PFSK-1 (cell line): ENCODE data around the gene MYH15.

Source experiments
- POLR2AphosphoS5 ChIP-seq: IDR thresholded peaks from 2 replicates; pipeline ENCODE4 v1.6.1; 2012; ENCODE audit warnings: low read depth, mild to moderate bottlenecking, control low read depth, low read length, moderate library complexity
- REST ChIP-seq, 2 experiments: IDR thresholded peaks; 2 replicates each; pipeline versions ENCODE4 v1.6.1 to v1.8.0; 2011 to 2012; ENCODE audit warnings: low read depth in 2 of 2, low read length in 2 of 2, control low read depth in 1 of 2, inconsistent platforms in 1 of 2, mild to moderate bottlenecking in 1 of 2, moderate library complexity in 1 of 2; ENCODE audit not compliant: insufficient read depth in 1 of 2
- TAF1 ChIP-seq: IDR thresholded peaks from 2 replicates; pipeline ENCODE4 v1.6.1; 2012; ENCODE audit warnings: low read length, control low read depth, borderline replicate concordance; ENCODE audit not compliant: insufficient read depth

GRCh38 chr3:108441518-108441917 lies 68.9 kb downstream of the MYH15 start:
- TF ChIP-seq TAF1 = no peak
- no peak for TF ChIP-seq REST (IDR thresholded peaks at IDR 0.05; ENCODE audit: insufficient read depth in 1 of 2, low read depth in 2 of 2, low read length in 2 of 2)
- TF ChIP-seq POLR2AphosphoS5 = no peak
